Common myeloid progenitor, CD34-positive (primary cell): Measurements from ENCODE around the gene ZSWIM9.

Source experiments
- CTCF ChIA-PET: fragments of 350-600 bp; sonication (Branson Sonifier 250); formaldehyde crosslinking; loops from one replicate; lab custom pipeline; 2021; ENCODE audit warnings: antibody characterized with exemption; lab: Charles Lee
- POLR2A ChIA-PET: fragments of 350-600 bp; sonication (Branson Sonifier 250); formaldehyde crosslinking; loops from one replicate; lab custom pipeline; 2021; ENCODE audit warnings: antibody characterized with exemption; lab: Charles Lee
- DNase-seq, 3 donors: peaks; one replicate each; pipeline versions ENCODE4 v3.0.0 to v3.0.0-alpha.2; 2013
- H3K27ac ChIP-seq, 2 experiments: 1 replicate in 1 of 2; 2 replicates in 1 of 2; pipeline ENCODE4 v1.7.0; 2013; ENCODE audit warnings: inconsistent platforms in 2 of 2, low read length in 2 of 2, mild to moderate bottlenecking in 2 of 2, low read depth in 1 of 2, moderate library complexity in 1 of 2; ENCODE audit not compliant: severe bottlenecking in 2 of 2, insufficient read depth in 1 of 2, poor library complexity in 1 of 2
- H3K27me3 ChIP-seq, 5 experiments: replicated peaks in 2 of 5; 1 replicate in 3 of 5; 2 replicates in 2 of 5; pipeline versions ENCODE4 v1.6.1 to v1.7.0; 2013; ENCODE audit warnings: low read length in 4 of 5, mild to moderate bottlenecking in 2 of 5, moderate library complexity in 2 of 5, inconsistent platforms in 1 of 5; ENCODE audit not compliant: insufficient read depth in 5 of 5, control insufficient read depth in 4 of 5
- H3K36me3 ChIP-seq, 4 experiments: 1 replicate in 2 of 4; 2 replicates in 2 of 4; pipeline versions ENCODE4 v1.6.1 to v1.7.0; 2013; ENCODE audit warnings: low read length in 3 of 4, control low read depth in 1 of 4, mild to moderate bottlenecking in 1 of 4; ENCODE audit not compliant: control insufficient read depth in 4 of 4, insufficient read depth in 4 of 4
- H3K4me1 ChIP-seq, 4 experiments: 1 replicate in 3 of 4; 2 replicates in 1 of 4; pipeline versions ENCODE4 v1.6.1 to v1.7.1; 2013; ENCODE audit warnings: low read length in 3 of 4, mild to moderate bottlenecking in 3 of 4, control low read depth in 1 of 4, inconsistent platforms in 1 of 4, moderate library complexity in 1 of 4; ENCODE audit not compliant: control insufficient read depth in 4 of 4, insufficient read depth in 4 of 4; ENCODE audit errors: control extremely low read depth in 1 of 4
- H3K4me3 ChIP-seq, 7 experiments: 1 replicate in 4 of 7; 2 replicates in 3 of 7; pipeline versions ENCODE4 v1.5.1 to v1.7.0; 2013; ENCODE audit warnings: mild to moderate bottlenecking in 7 of 7, low read length in 6 of 7, moderate library complexity in 6 of 7, inconsistent platforms in 2 of 7, low read depth in 2 of 7, control low read depth in 1 of 7; ENCODE audit not compliant: insufficient read depth in 4 of 7, control insufficient read depth in 1 of 7; ENCODE audit errors: extremely low read depth in 1 of 7
- H3K9me3 ChIP-seq, 5 experiments: 1 replicate in 4 of 5; 2 replicates in 1 of 5; pipeline versions ENCODE4 v1.6.1 to v1.7.1; 2013; ENCODE audit warnings: low read length in 4 of 5, mild to moderate bottlenecking in 2 of 5, inconsistent platforms in 1 of 5, low read depth in 1 of 5, moderate library complexity in 1 of 5; ENCODE audit not compliant: control insufficient read depth in 4 of 5, insufficient read depth in 2 of 5; ENCODE audit errors: control extremely low read depth in 1 of 5
- WGBS: methylation state at CpG from one replicate; pipeline ENCODE4 v1.1.5; 2013; ENCODE audit not compliant: insufficient coverage; 5-methylcytosine and 5-hydroxymethylcytosine counted together

ZSWIM9 gene

GRCh38 chr19:48133094-48133493 is 37.4 kb upstream of the ZSWIM9 start:
- no peak for DNase-seq
- CTCF ChIA-PET: interaction anchor here (1.2 kb wide), 1 partner anchor 170 kb away, joined by 3 read pairs; no protein-coding TSS in a partner anchor
- Histone ChIP-seq H3K36me3 (peaks cover 5 to 86% (median 45%) of the 10 kb centered on the region in 4 experiments), H3K27ac (no peak overlapping the region), H3K4me1 (no peaks in the 10 kb centered on the region), H3K4me3 (no peak overlapping the region), H3K9me3 (no peaks in the 10 kb centered on the region), H3K27me3 (no peaks in the 10 kb centered on the region)
- POLR2A ChIA-PET: no interaction called here
- WGBS: 100% methylated on average over 5 of the region's 6 CpGs

- no peaks in the 10 kb centered on the region for H3K4me1 ChIP-seq
- CTCF ChIA-PET: interaction anchor here (0.7 kb wide), 1 partner anchor 17 kb away, joined by 3 read pairs; no protein-coding TSS in a partner anchor
- peaks cover 5 to 89% (median 47%) of the 10 kb centered on the region in 4 experiments for H3K36me3 ChIP-seq
- no peak overlapping the region for H3K27ac ChIP-seq
- 88% methylated on average over 8 of the region's 8 CpGs for WGBS
- POLR2A ChIA-PET: no interaction called here
- H3K9me3 ChIP-seq: no peaks in the 10 kb centered on the region
- no peaks in the 10 kb centered on the region for H3K27me3 ChIP-seq
- no peak for DNase-seq
- no peak overlapping the region for H3K4me3 ChIP-seq
Observed at GRCh38 chr19:48135411-48135810, 35.1 kb upstream of the ZSWIM9 start.

GRCh38 chr19:48136547-48136946 is 33.9 kb upstream of the ZSWIM9 start:
- Histone ChIP-seq H3K27me3 (no peaks in the 10 kb centered on the region), H3K36me3 (peaks cover 4 to 88% (median 42%) of the 10 kb centered on the region in 4 experiments), H3K4me3 (no peak overlapping the region), H3K27ac (no peak overlapping the region), H3K9me3 (no peaks in the 10 kb centered on the region), H3K4me1 (no peaks in the 10 kb centered on the region)
- no peak for DNase-seq
- 96% methylated on average over 4 of the region's 4 CpGs for WGBS
- ChIA-PET CTCF (no interaction called here), POLR2A (no interaction called here)

GRCh38 chr19:48137411-48137810 is 33.1 kb upstream of the ZSWIM9 start:
- H3K4me1 ChIP-seq: no peaks in the 10 kb centered on the region
- H3K27me3 ChIP-seq: no peaks in the 10 kb centered on the region
- no peak for DNase-seq
- H3K36me3 ChIP-seq: peaks cover 4 to 87% (median 41%) of the 10 kb centered on the region in 4 experiments
- no peak overlapping the region for H3K4me3 ChIP-seq
- WGBS: 96% methylated on average over 25 of the region's 26 CpGs
- CTCF ChIA-PET: interaction anchor here (1.1 to 1.5 kb wide), 2 partner anchors 10 to 29 kb away, joined by 3 read pairs; no protein-coding TSS in a partner anchor
- no peaks in the 10 kb centered on the region for H3K9me3 ChIP-seq
- POLR2A ChIA-PET: no interaction called here
- no peak overlapping the region for H3K27ac ChIP-seq

GRCh38 chr19:48139053-48139452 is 31.4 kb upstream of the ZSWIM9 start:
- Histone ChIP-seq H3K4me3 (no peak overlapping the region), H3K4me1 (no peaks in the 10 kb centered on the region), H3K36me3 (peaks cover 2 to 87% (median 40%) of the 10 kb centered on the region in 4 experiments), H3K9me3 (no peaks in the 10 kb centered on the region), H3K27ac (no peak overlapping the region), H3K27me3 (no peaks in the 10 kb centered on the region)
- ChIA-PET CTCF (interaction anchor here (1.6 kb wide), 1 partner anchor 29 kb away, joined by 4 read pairs; the partner anchor contains the start of gene PLA2G4C), POLR2A (interaction anchor here (1.6 kb wide), 1 partner anchor 31 kb away, joined by 4 read pairs; no protein-coding TSS in a partner anchor)
- WGBS: 86% methylated on average over 6 of the region's 6 CpGs
- DNase-seq: no peak

GRCh38 chr19:48147597-48148175 is 22.8 kb upstream of the ZSWIM9 start:
- 100% methylated on average over 1 of the region's 4 CpGs for WGBS
- DNase-seq: no peak
- Histone ChIP-seq H3K4me3 (no peak overlapping the region), H3K4me1 (no peaks in the 10 kb centered on the region), H3K27me3 (no peaks in the 10 kb centered on the region), H3K9me3 (no peaks in the 10 kb centered on the region), H3K27ac (no peak overlapping the region), H3K36me3 (peaks cover 14 to 77% (median 41%) of the 10 kb centered on the region in 4 experiments)
- ChIA-PET CTCF (interaction anchor here (0.8 to 1.0 kb wide), 4 partner anchors 10 to 184 kb away, joined by 3 read pairs; no protein-coding TSS in a partner anchor), POLR2A (no interaction called here)

GRCh38 chr19:48148576-48148975 is 21.9 kb upstream of the ZSWIM9 start:
- ChIA-PET POLR2A (no interaction called here), CTCF (interaction anchor here (0.9 kb wide), 1 partner anchor 184 kb away, joined by 4 read pairs; no protein-coding TSS in a partner anchor)
- no peaks in the 10 kb centered on the region for H3K4me1 ChIP-seq
- no peaks in the 10 kb centered on the region for H3K27me3 ChIP-seq
- no peak overlapping the region for H3K27ac ChIP-seq
- DNase-seq: no peak
- no peak overlapping the region for H3K4me3 ChIP-seq
- 90% methylated on average over 7 of the region's 9 CpGs for WGBS
- no peaks in the 10 kb centered on the region for H3K9me3 ChIP-seq
- peaks cover 12 to 69% (median 36%) of the 10 kb centered on the region in 4 experiments for H3K36me3 ChIP-seq
